HG03175 (cell line): ENCODE data around the gene TP63.
"Not testable (repeated sequence)": the region's sequence is repeated elsewhere in the genome, so short reads cannot be mapped to it uniquely, and the experiment has no call there.

Source experiments
- ATAC-seq: cut with Tn5 transposase; IDR thresholded peaks from one replicate; pipeline ENCODE4 v1.9.1; 2021; ENCODE audit warnings: mild to moderate bottlenecking, moderate library complexity; ENCODE audit not compliant: unreplicated experiment

Gene TP63

GRCh38 chr3:189625071-189625470 lies 6.1 kb upstream of the TP63 start:
- ATAC-seq, result no peak

GRCh38 chr3:189625572-189625971 lies 5.6 kb upstream of the TP63 start:
- no peak for ATAC-seq

- no peak for ATAC-seq
Observed at GRCh38 chr3:189626286-189626685, 4.9 kb upstream of the TP63 start.

- no peak for ATAC-seq
Observed at GRCh38 chr3:189629803-189630455, 1.3 kb upstream of the TP63 start.

GRCh38 chr3:189630767-189631372 lies 319 bp upstream of the TP63 start:
- ATAC-seq, result peak; percentile 79

GRCh38 chr3:189631409-189631808 lies 220 bp downstream of the TP63 start:
- ATAC-seq, result peak; percentile 26

- ATAC-seq, result peak; percentile 35
Observed at GRCh38 chr3:189632242-189632641, 1.1 kb downstream of the TP63 start.

GRCh38 chr3:189635339-189635738 lies 4.2 kb downstream of the TP63 start:
- ATAC-seq, result no peak

GRCh38 chr3:189636048-189636447 lies 4.9 kb downstream of the TP63 start:
- ATAC-seq, result no peak

- ATAC-seq, result no peak
Observed at GRCh38 chr3:189637750-189638149, 6.6 kb downstream of the TP63 start.

GRCh38 chr3:189638276-189639031 lies 7.3 kb downstream of the TP63 start:
- no peak for ATAC-seq

GRCh38 chr3:189641776-189642175 lies 10.6 kb downstream of the TP63 start:
- ATAC-seq, result peak; percentile 73

GRCh38 chr3:189646853-189647542 lies 15.8 kb downstream of the TP63 start:
- ATAC-seq, result peak; percentile 55

- ATAC-seq, result no peak
Observed at GRCh38 chr3:189652042-189652441, 20.9 kb downstream of the TP63 start.

- peak; percentile 76 for ATAC-seq
Observed at GRCh38 chr3:189655617-189656016, 24.4 kb downstream of the TP63 start.

GRCh38 chr3:189659571-189659970 lies 28.4 kb downstream of the TP63 start:
- no peak for ATAC-seq

GRCh38 chr3:189664311-189664710 lies 33.1 kb downstream of the TP63 start:
- no peak for ATAC-seq

GRCh38 chr3:189672346-189672745 lies 41.2 kb downstream of the TP63 start:
- not testable (repeated sequence) for ATAC-seq

GRCh38 chr3:189673535-189673934 lies 42.3 kb downstream of the TP63 start:
- ATAC-seq, result peak; percentile 92

GRCh38 chr3:189674249-189674913 lies 43.2 kb downstream of the TP63 start:
- no peak for ATAC-seq

GRCh38 chr3:189677667-189678066 lies 46.5 kb downstream of the TP63 start:
- no peak for ATAC-seq
